OCI-M2 (cell line): ENCODE measurements around the gene MME.

Experiments used
- DNase-seq: peaks from one replicate; lab custom pipeline; 2025; ENCODE audit not compliant: unreplicated experiment; lab: John Stamatoyannopoulos, UW

Gene MME

GRCh38 chr3:155135003-155135402, 54.9 kb downstream of the MME start:
- no peak for DNase-seq

GRCh38 chr3:155138677-155139076, 58.6 kb downstream of the MME start:
- DNase-seq, result no peak

- DNase-seq, result no peak
Measured at GRCh38 chr3:155147588-155147987, 67.5 kb downstream of the MME start.

GRCh38 chr3:155149494-155149893, 69.4 kb downstream of the MME start:
- no peak for DNase-seq

GRCh38 chr3:155153242-155154186, 73.4 kb downstream of the MME start:
- DNase-seq, result no peak

- DNase-seq, result no peak
Measured at GRCh38 chr3:155154255-155154654, 74.1 kb downstream of the MME start.

GRCh38 chr3:155158346-155159037, 78.4 kb downstream of the MME start:
- DNase-seq, result no peak

- no peak for DNase-seq
Measured at GRCh38 chr3:155159301-155159700, 79.2 kb downstream of the MME start.

GRCh38 chr3:155161640-155162292, 81.6 kb downstream of the MME start:
- DNase-seq, result no peak

GRCh38 chr3:155164306-155164705, 84.2 kb downstream of the MME start:
- no peak for DNase-seq

- DNase-seq, result no peak
Measured at GRCh38 chr3:155166441-155166840, 86.3 kb downstream of the MME start.

- DNase-seq, result no peak
Measured at GRCh38 chr3:155169197-155169596, 89.1 kb downstream of the MME start.

- DNase-seq, result no peak
Measured at GRCh38 chr3:155173771-155174170, 93.7 kb downstream of the MME start.

- no peak for DNase-seq
Measured at GRCh38 chr3:155178810-155179436, 98.8 kb downstream of the MME start.

- no peak for DNase-seq
Measured at GRCh38 chr3:155179437-155179827, 99.3 kb downstream of the MME start.

- DNase-seq, result no peak
Measured at GRCh38 chr3:155179966-155180757, 100.0 kb downstream of the MME start.

GRCh38 chr3:155182467-155182866, 102.3 kb downstream of the MME start:
- no peak for DNase-seq

GRCh38 chr3:155184011-155184410, 103.9 kb downstream of the MME start:
- DNase-seq, result no peak

- DNase-seq, result no peak
Measured at GRCh38 chr3:155185631-155186071, 105.5 kb downstream of the MME start.

- no peak for DNase-seq
Measured at GRCh38 chr3:155188031-155188430, 107.9 kb downstream of the MME start.
